Renal cortex interstitium (tissue), 11 donors: ENCODE measurements around the gene SEC63. TPM values are rescaled to one million over a fixed set of nuclear protein-coding genes. Genes with fewer than 3 reads are reported as not detected.

Experiments used
- DNase-seq, 11 donors: peaks; one replicate each; pipeline ENCODE4 v3.0.0-alpha.2; 2013; ENCODE audit warnings: low read depth in 9 of 11, low spot score in 4 of 11; ENCODE audit errors: extremely low read depth in 1 of 11
- polyA plus RNA-seq, 3 donors: library from polyadenylated mRNA; unstranded; fragments of 120-200 nt; gene quantifications; one replicate each; pipeline ENCODE4 v1.2.1, GENCODE V29; 2013; ENCODE audit not compliant: insufficient read length in 3 of 3

Gene SEC63
- polyA plus RNA-seq, 3 donors, result 93.6 to 120 (median 119) TPM

- no peak for DNase-seq
Observed at GRCh38 chr6:107843400-107843799, 114.6 kb downstream of the SEC63 start.

GRCh38 chr6:107841275-107841670, 116.7 kb downstream of the SEC63 start:
- no peak for DNase-seq

- no peak for DNase-seq
Observed at GRCh38 chr6:107840636-107841274, 117.3 kb downstream of the SEC63 start.

GRCh38 chr6:107833136-107833535, 124.9 kb downstream of the SEC63 start:
- DNase-seq, result no peak

- no peak for DNase-seq
Observed at GRCh38 chr6:107832151-107833056, 125.6 kb downstream of the SEC63 start.

GRCh38 chr6:107830060-107830459, 127.9 kb downstream of the SEC63 start:
- DNase-seq, result no peak

GRCh38 chr6:107827541-107827940, 130.5 kb downstream of the SEC63 start:
- DNase-seq, result no peak

GRCh38 chr6:107823047-107823557, 134.9 kb downstream of the SEC63 start:
- no peak for DNase-seq

- DNase-seq, result no peak
Observed at GRCh38 chr6:107822176-107823046, 135.6 kb downstream of the SEC63 start.

- DNase-seq, result no peak
Observed at GRCh38 chr6:107821591-107821990, 136.4 kb downstream of the SEC63 start.

GRCh38 chr6:107820338-107821261, 137.4 kb downstream of the SEC63 start:
- DNase-seq, result no peak

GRCh38 chr6:107819964-107820337, 138.1 kb downstream of the SEC63 start:
- DNase-seq, result no peak

- no peak for DNase-seq
Observed at GRCh38 chr6:107819217-107819616, 138.8 kb downstream of the SEC63 start.

GRCh38 chr6:107818272-107818671, 139.7 kb downstream of the SEC63 start:
- DNase-seq, result no peak

GRCh38 chr6:107817784-107818183, 140.2 kb downstream of the SEC63 start:
- DNase-seq, result no peak
